ENCODE measurements around the gene XRCC5.

Gene XRCC5

GRCh38 chr2:216159646-216160045 lies 50.5 kb downstream of the XRCC5 start:
- FAIRE-seq = no peak
- TF ChIP-seq TAF1 (IDR thresholded peaks at IDR 0.05; ENCODE audit: low read depth, low read length) (no peak), POLR2A (IDR thresholded peaks at IDR 0.05; ENCODE audit: low read depth, low read length) (no peak), SPI1 (IDR thresholded peaks at IDR 0.05; ENCODE audit: low read depth, low read length) (no peak), PAX5 (IDR thresholded peaks at IDR 0.05; ENCODE audit: insufficient read depth, low read length, severe bottlenecking) (no peak), POLR2AphosphoS5 (IDR thresholded peaks at IDR 0.05; ENCODE audit: low read depth, low read length) (no peak), POU2F2 (IDR thresholded peaks at IDR 0.05; ENCODE audit: low read depth, low read length) (no peak)
- DNase-seq (ENCODE audit: insufficient read length, low spot score) = no peak

DNA sequence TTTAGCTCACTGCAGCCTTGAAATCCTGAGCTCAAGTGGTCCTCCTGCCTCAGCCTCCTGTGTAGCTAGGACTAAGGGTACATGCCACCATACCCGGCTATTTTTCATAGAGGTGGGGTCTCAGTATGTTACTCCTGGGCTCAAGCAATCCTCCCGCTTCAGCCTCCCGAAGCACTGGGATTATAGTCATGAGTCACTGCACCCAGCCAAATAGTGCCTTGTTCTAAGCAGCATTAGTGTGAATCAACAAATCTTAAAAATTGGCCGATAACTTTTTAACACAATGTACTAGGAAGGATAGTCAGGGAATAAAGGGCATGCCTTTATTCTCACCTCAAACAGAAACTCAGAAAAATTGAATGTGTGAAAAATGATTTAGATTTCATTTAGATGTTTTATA lies 51.6 kb downstream of the XRCC5 start:
- no peak for TF ChIP-seq POLR2A (IDR thresholded peaks at IDR 0.05; ENCODE audit: low read depth, low read length)
- no peak for TF ChIP-seq SPI1 (IDR thresholded peaks at IDR 0.05; ENCODE audit: low read depth, low read length)
- TF ChIP-seq PAX5 (IDR thresholded peaks at IDR 0.05; ENCODE audit: insufficient read depth, low read length, severe bottlenecking) = no peak
- TF ChIP-seq TAF1 (IDR thresholded peaks at IDR 0.05; ENCODE audit: low read depth, low read length) = no peak
- TF ChIP-seq POU2F2 (IDR thresholded peaks at IDR 0.05; ENCODE audit: low read depth, low read length) = no peak
- no peak for TF ChIP-seq POLR2AphosphoS5 (IDR thresholded peaks at IDR 0.05; ENCODE audit: low read depth, low read length)
- no peak for DNase-seq (ENCODE audit: insufficient read length, low spot score)
- no peak for FAIRE-seq

GRCh38 chr2:216161967-216162366 lies 52.8 kb downstream of the XRCC5 start:
- FAIRE-seq (no peak), DNase-seq (ENCODE audit: insufficient read length, low spot score) (no peak)
- TF ChIP-seq POU2F2 (IDR thresholded peaks at IDR 0.05; ENCODE audit: low read depth, low read length) = no peak
- TF ChIP-seq PAX5 (IDR thresholded peaks at IDR 0.05; ENCODE audit: insufficient read depth, low read length, severe bottlenecking) = no peak
- TF ChIP-seq TAF1 (IDR thresholded peaks at IDR 0.05; ENCODE audit: low read depth, low read length) = no peak
- no peak for TF ChIP-seq SPI1 (IDR thresholded peaks at IDR 0.05; ENCODE audit: low read depth, low read length)
- no peak for TF ChIP-seq POLR2AphosphoS5 (IDR thresholded peaks at IDR 0.05; ENCODE audit: low read depth, low read length)
- TF ChIP-seq POLR2A (IDR thresholded peaks at IDR 0.05; ENCODE audit: low read depth, low read length) = no peak

GRCh38 chr2:216163518-216163917 lies 54.4 kb downstream of the XRCC5 start:
- no peak for DNase-seq (ENCODE audit: insufficient read length, low spot score)
- TF ChIP-seq POLR2A (IDR thresholded peaks at IDR 0.05; ENCODE audit: low read depth, low read length) = no peak
- no peak for FAIRE-seq

- FAIRE-seq (no peak), DNase-seq (ENCODE audit: insufficient read length, low spot score) (no peak)
- TF ChIP-seq POLR2A (IDR thresholded peaks at IDR 0.05; ENCODE audit: low read depth, low read length) = no peak
- TF ChIP-seq TAF1 (IDR thresholded peaks at IDR 0.05; ENCODE audit: low read depth, low read length) = no peak
- TF ChIP-seq POLR2AphosphoS5 (IDR thresholded peaks at IDR 0.05; ENCODE audit: low read depth, low read length) = no peak
- no peak for TF ChIP-seq SPI1 (IDR thresholded peaks at IDR 0.05; ENCODE audit: low read depth, low read length)
- TF ChIP-seq PAX5 (IDR thresholded peaks at IDR 0.05; ENCODE audit: insufficient read depth, low read length, severe bottlenecking) = no peak
- TF ChIP-seq POU2F2 (IDR thresholded peaks at IDR 0.05; ENCODE audit: low read depth, low read length) = no peak
Observed at GRCh38 chr2:216164087-216164486, 54.9 kb downstream of the XRCC5 start.

- DNase-seq (ENCODE audit: insufficient read length, low spot score) (no peak), FAIRE-seq (peak; percentile 47)
- TF ChIP-seq TAF1 (IDR thresholded peaks at IDR 0.05; ENCODE audit: low read depth, low read length) = no peak
- no peak for TF ChIP-seq SPI1 (IDR thresholded peaks at IDR 0.05; ENCODE audit: low read depth, low read length)
Observed at GRCh38 chr2:216164576-216164975, 55.4 kb downstream of the XRCC5 start.

GRCh38 chr2:216165711-216166110 lies 56.6 kb downstream of the XRCC5 start:
- FAIRE-seq (no peak), DNase-seq (ENCODE audit: insufficient read length, low spot score) (no peak)
- TF ChIP-seq POLR2AphosphoS5 (IDR thresholded peaks at IDR 0.05; ENCODE audit: low read depth, low read length) (no peak), SPI1 (IDR thresholded peaks at IDR 0.05; ENCODE audit: low read depth, low read length) (no peak), PAX5 (IDR thresholded peaks at IDR 0.05; ENCODE audit: insufficient read depth, low read length, severe bottlenecking) (no peak), TAF1 (IDR thresholded peaks at IDR 0.05; ENCODE audit: low read depth, low read length) (no peak), POLR2A (IDR thresholded peaks at IDR 0.05; ENCODE audit: low read depth, low read length) (no peak), POU2F2 (IDR thresholded peaks at IDR 0.05; ENCODE audit: low read depth, low read length) (no peak)

DNA sequence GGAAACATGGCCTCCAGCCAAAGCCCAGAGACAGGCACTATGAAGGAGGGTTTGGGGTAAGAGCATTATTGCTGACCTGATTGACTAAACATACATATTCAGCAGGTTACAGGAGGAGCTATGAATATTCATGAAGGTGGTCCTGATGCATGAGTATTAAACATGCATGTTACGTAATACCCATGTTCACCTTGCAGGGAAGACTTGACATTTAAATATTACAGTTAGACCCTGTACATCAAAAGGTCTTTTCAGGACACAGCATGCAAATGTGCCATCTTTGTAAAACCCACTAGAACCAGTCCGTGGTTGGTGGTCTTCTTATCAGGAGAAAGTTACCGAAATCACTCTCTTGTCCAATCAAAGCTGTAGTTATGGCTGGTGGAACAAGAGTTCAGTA lies 59.9 kb downstream of the XRCC5 start:
- no peak for DNase-seq (ENCODE audit: insufficient read length, low spot score)
- no peak for FAIRE-seq
- TF ChIP-seq POLR2AphosphoS5 (IDR thresholded peaks at IDR 0.05; ENCODE audit: low read depth, low read length) (no peak), TAF1 (IDR thresholded peaks at IDR 0.05; ENCODE audit: low read depth, low read length) (no peak), POU2F2 (IDR thresholded peaks at IDR 0.05; ENCODE audit: low read depth, low read length) (no peak), SPI1 (IDR thresholded peaks at IDR 0.05; ENCODE audit: low read depth, low read length) (no peak), POLR2A (IDR thresholded peaks at IDR 0.05; ENCODE audit: low read depth, low read length) (no peak), PAX5 (IDR thresholded peaks at IDR 0.05; ENCODE audit: insufficient read depth, low read length, severe bottlenecking) (no peak)

- FAIRE-seq (no peak), DNase-seq (ENCODE audit: insufficient read length, low spot score) (no peak)
- no peak for TF ChIP-seq POU2F2 (IDR thresholded peaks at IDR 0.05; ENCODE audit: low read depth, low read length)
- 0 out of 2 replicates have a peak, but pooled peaks have one; percentile 24 for TF ChIP-seq SPI1 (IDR thresholded peaks at IDR 0.05; ENCODE audit: low read depth, low read length)
Observed at GRCh38 chr2:216170076-216170763, 61.1 kb downstream of the XRCC5 start.

- no peak for FAIRE-seq
- DNase-seq (ENCODE audit: insufficient read length, low spot score) = no peak
- TF ChIP-seq POLR2A (IDR thresholded peaks at IDR 0.05; ENCODE audit: low read depth, low read length) = no peak
- TF ChIP-seq POU2F2 (IDR thresholded peaks at IDR 0.05; ENCODE audit: low read depth, low read length) = no peak
- TF ChIP-seq POLR2AphosphoS5 (IDR thresholded peaks at IDR 0.05; ENCODE audit: low read depth, low read length) = no peak
- no peak for TF ChIP-seq TAF1 (IDR thresholded peaks at IDR 0.05; ENCODE audit: low read depth, low read length)
- no peak for TF ChIP-seq PAX5 (IDR thresholded peaks at IDR 0.05; ENCODE audit: insufficient read depth, low read length, severe bottlenecking)
- no peak for TF ChIP-seq SPI1 (IDR thresholded peaks at IDR 0.05; ENCODE audit: low read depth, low read length)
Observed at GRCh38 chr2:216171011-216171410, 61.9 kb downstream of the XRCC5 start.

All from GM12891 (cell line).